GM12873 (cell line): Measurements from ENCODE around the gene NLK.

ENCODE experiments used
- TF ChIP-seq, protein P1 (sequence below): IDR thresholded peaks from 2 replicates; pipeline ENCODE4 v1.5.1; 2012; ENCODE audit warnings: low read depth, mild to moderate bottlenecking, moderate library complexity, low read length, control low read depth; ENCODE audit not compliant: insufficient read depth; ENCODE audit errors: missing control alignments

Gene NLK

DNA sequence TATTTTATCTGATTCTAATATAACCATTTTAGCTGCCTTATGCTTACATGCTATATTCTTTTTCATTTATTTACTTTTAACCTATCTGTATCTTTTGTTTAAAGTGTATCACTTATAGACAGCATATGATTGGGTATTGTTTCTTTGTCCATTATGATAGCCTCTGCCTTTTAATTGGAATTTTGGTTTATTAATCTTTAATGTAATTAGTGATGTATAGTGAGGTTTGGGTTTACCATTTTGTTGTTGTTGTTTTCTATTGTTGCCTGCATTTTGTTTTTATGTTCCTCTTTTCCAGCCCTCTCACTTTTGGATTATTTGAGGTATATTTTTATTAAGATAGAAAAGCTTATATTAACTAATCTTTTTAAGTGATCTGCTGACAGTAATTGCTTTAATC, 59.4 kb downstream of the NLK start:
- TF ChIP-seq, protein P1, sequence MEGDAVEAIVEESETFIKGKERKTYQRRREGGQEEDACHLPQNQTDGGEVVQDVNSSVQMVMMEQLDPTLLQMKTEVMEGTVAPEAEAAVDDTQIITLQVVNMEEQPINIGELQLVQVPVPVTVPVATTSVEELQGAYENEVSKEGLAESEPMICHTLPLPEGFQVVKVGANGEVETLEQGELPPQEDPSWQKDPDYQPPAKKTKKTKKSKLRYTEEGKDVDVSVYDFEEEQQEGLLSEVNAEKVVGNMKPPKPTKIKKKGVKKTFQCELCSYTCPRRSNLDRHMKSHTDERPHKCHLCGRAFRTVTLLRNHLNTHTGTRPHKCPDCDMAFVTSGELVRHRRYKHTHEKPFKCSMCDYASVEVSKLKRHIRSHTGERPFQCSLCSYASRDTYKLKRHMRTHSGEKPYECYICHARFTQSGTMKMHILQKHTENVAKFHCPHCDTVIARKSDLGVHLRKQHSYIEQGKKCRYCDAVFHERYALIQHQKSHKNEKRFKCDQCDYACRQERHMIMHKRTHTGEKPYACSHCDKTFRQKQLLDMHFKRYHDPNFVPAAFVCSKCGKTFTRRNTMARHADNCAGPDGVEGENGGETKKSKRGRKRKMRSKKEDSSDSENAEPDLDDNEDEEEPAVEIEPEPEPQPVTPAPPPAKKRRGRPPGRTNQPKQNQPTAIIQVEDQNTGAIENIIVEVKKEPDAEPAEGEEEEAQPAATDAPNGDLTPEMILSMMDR = no peak

DNA sequence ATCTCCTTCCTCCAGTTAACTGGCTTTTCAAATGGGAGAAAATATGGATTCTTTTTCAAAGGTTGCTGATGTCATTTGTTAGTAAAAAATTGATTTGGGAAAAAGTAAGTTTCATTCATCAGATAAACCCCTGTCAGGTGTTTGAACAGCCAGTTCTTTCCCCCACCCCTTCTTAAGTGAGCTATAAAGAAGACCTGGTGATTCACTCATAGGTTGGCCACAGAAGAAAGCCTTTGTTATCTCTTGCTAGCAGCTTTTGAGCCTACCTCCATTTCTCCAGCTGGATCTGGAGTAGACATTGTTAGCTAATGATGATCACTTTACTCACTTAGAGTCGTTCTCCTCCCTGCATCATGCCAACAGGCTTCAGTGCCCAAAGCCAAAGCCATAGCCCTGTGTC, 63.0 kb downstream of the NLK start:
- TF ChIP-seq, protein P1 = no peak

DNA sequence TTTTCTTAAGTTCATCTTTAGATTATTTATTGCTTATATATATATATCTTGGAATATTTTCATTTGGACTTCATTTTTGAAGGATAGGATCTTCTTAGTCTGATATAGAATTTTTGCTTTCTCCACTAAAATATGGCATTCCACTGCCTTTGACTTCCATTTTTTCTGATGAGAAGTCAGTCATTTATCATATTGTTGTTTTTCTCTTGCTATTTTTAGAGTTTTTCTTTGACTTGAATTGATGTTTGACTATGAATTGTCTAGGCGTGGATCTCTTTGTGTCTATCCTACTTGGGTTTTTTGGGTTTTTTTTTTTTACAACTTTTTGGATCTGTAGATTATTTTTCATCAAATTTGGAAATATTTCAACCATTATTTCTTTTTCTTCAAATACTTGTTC, 67.7 kb downstream of the NLK start:
- TF ChIP-seq, protein P1 = no peak

DNA sequence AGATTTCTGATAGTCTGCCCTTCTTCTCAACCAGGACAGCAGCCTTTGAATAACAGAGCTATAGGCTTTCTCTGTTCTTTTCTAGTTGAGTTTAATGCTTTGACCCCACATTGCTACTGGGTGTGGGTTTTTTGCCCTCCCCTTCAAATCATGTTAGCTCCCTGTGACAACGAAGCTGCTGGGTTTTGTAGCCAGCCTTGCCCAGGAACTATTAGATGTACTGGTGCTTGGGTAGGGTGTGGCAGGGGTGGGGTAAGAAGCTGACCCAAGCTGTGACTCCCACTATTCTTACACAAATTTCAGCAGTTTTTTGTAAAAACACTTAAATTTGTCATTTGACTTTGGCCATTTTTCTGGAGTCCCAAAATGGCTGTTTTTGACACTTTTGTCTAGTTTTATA, 69.7 kb downstream of the NLK start:
- TF ChIP-seq, protein P1 = no peak

DNA sequence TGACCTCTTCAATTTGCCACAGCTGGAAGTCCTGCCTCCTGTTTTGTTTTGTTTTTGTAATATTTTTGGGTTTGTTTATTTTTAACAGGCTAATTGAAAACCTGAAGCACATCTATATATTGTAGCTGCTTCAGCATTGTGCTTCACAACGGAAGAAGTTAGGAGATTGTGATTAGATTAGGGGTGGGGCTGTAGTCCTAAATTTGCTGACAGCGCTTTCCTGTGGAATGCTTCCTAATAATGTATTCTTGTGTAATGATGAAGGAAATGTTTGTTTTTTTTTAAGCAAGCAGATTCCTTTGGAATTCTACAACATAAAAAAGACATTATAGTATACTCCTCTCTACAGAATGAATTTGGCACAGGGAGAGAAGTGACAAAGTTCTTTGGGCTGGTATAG, 70.1 kb downstream of the NLK start:
- TF ChIP-seq, protein P1 = no peak

DNA sequence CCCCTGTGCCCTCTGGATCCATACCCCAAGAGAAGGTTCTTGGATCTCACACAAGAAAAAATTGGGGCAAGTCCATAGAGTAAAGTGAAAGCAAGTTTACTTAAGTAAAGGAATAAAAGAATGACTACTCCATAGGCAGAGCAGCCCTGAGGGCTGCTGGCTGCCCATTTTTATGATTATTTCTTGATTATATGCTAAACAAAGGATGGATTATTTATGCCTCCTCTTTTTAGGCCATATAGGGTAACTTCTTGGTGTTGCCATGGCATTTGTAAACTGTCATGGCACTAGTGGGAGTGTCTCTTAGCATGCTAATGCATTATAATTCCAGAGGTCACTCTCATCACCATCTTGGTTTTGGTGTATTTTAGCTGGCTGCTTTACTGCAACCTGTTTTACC, 70.8 kb downstream of the NLK start:
- TF ChIP-seq, protein P1 = no peak

DNA sequence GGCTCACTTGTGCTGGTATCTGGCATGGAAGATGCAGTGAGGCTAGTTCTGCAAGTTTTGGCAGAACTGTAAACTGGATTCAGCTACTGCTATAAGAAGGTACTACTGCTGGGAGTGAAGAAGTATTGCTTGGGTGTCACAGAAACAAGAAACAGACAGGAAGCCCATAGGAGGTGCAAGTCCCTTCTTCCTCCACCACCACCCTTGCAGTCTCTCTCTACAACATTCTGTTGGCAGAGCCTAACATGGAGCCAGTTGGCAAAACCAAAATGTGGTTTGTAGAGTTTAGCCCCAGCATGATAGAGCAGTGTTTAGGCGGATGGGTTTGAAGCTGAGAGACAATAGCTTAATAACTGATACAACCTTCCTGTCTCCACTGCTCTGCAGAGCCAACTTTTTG, 72.6 kb downstream of the NLK start:
- TF ChIP-seq, protein P1 = no peak
